Immature natural killer cell (primary cell): Measurements from ENCODE around the gene SCYGR8. TPM values are rescaled to one million over a fixed set of nuclear protein-coding genes. Genes with fewer than 3 reads are reported as not detected.
"Not testable (repeated sequence)": the region's sequence is repeated elsewhere in the genome, so short reads cannot be mapped to it uniquely, and the experiment has no call there.

Source experiments
- DNase-seq, 3 donors: peaks; one replicate each; pipeline ENCODE4 v3.0.0; 2022; ENCODE audit warnings: mixed read lengths in 1 of 3
- H3K27ac Mint-ChIP-seq, 6 donors: one replicate each; pipeline ENCODE4 v1.8.0; 2020; ENCODE audit warnings: mixed read lengths in 6 of 6, mild to moderate bottlenecking in 5 of 6, inconsistent platforms in 4 of 6, moderate library complexity in 3 of 6
- H3K27me3 Mint-ChIP-seq, 3 donors: one replicate each; pipeline ENCODE4 v1.8.0; 2020 to 2021; ENCODE audit warnings: low read depth in 3 of 3, mild to moderate bottlenecking in 3 of 3, mixed read lengths in 3 of 3, moderate library complexity in 3 of 3, inconsistent platforms in 1 of 3
- H3K36me3 Mint-ChIP-seq, 3 donors: one replicate each; pipeline ENCODE4 v1.8.0; 2020; ENCODE audit warnings: mixed read lengths in 3 of 3, inconsistent platforms in 2 of 3, mild to moderate bottlenecking in 2 of 3
- H3K4me1 Mint-ChIP-seq, 2 donors: one replicate each; pipeline ENCODE4 v1.8.0; 2020; ENCODE audit warnings: inconsistent platforms in 2 of 2, mild to moderate bottlenecking in 2 of 2, mixed read lengths in 2 of 2, moderate library complexity in 1 of 2
- H3K4me3 Mint-ChIP-seq, 5 donors: one replicate each; pipeline ENCODE4 v1.8.0; 2020; ENCODE audit warnings: mild to moderate bottlenecking in 5 of 5, mixed read lengths in 5 of 5, inconsistent platforms in 3 of 5, moderate library complexity in 3 of 5
- H3K9me3 Mint-ChIP-seq, 6 donors: one replicate each; pipeline ENCODE4 v1.8.0; 2020; ENCODE audit warnings: mild to moderate bottlenecking in 6 of 6, mixed read lengths in 6 of 6, inconsistent platforms in 4 of 6, moderate library complexity in 3 of 6
- polyA plus RNA-seq, 3 donors: library from polyadenylated mRNA; unstranded; fragments of 300-500 nt; fragmentation: Illumina TruSeq; gene quantifications; one replicate each; pipeline ENCODE4 v1.2.3, GENCODE V29; 2021

The SCYGR8 gene
- polyA plus RNA-seq, 3 donors from 2014 or later: not detected

GRCh38 chr2:227724394-227725039, 21.2 kb upstream of the SCYGR8 start, which contains the start of gene SCYGR6:
SCYGR6 (minus strand) TSS chr2:227724757; CDS start chr2:227724757, 0 bp downstream.
- no peak within 1 kb of the TSS for H3K27ac Mint-ChIP-seq
- peaks cover 0 to 8% (median 4%) of the 10 kb centered on the region in 3 donors for H3K27me3 Mint-ChIP-seq

GRCh38 chr2:227728035-227728434, 17.7 kb upstream of the SCYGR8 start, which contains the start of gene SCYGR7:
SCYGR7 (plus strand) TSS chr2:227728335; CDS start chr2:227728335, 0 bp downstream.
- no peak within 1 kb of the TSS for H3K4me3 Mint-ChIP-seq
- no peak within 1 kb of the TSS for H3K27ac Mint-ChIP-seq
- peaks cover 0 to 3% (median 0%) of the 10 kb centered on the region in 6 donors for H3K9me3 Mint-ChIP-seq
- DNase-seq: no peak
- H3K27me3 Mint-ChIP-seq: peaks cover 0 to 3% (median 2%) of the 10 kb centered on the region in 3 donors
- H3K36me3 Mint-ChIP-seq: no peaks in the 10 kb centered on the region
- no peaks in the 10 kb centered on the region for H3K4me1 Mint-ChIP-seq

More at GRCh38 chr2:227724394-227725039, 21.2 kb upstream of the SCYGR8 start, which contains the start of gene SCYGR6:
- H3K4me1 Mint-ChIP-seq: no peaks in the 10 kb centered on the region
- H3K4me3 Mint-ChIP-seq: no peak within 1 kb of the TSS
- DNase-seq: no peak
- H3K36me3 Mint-ChIP-seq: no peaks in the 10 kb centered on the region
- no peaks in the 10 kb centered on the region for H3K9me3 Mint-ChIP-seq

- Mint-ChIP-seq H3K27ac (no peak overlapping the region), H3K27me3 (peaks cover 2 to 9% (median 7%) of the 10 kb centered on the region in 3 donors), H3K4me3 (no peak overlapping the region), H3K36me3 (no peaks in the 10 kb centered on the region), H3K9me3 (peaks cover 0 to 4% (median 0%) of the 10 kb centered on the region in 6 donors), H3K4me1 (no peaks in the 10 kb centered on the region)
- no peak for DNase-seq
Observed at GRCh38 chr2:227739351-227739750, 6.3 kb upstream of the SCYGR8 start.

GRCh38 chr2:227740705-227741104, 5.0 kb upstream of the SCYGR8 start:
- not testable (repeated sequence) for H3K4me1 Mint-ChIP-seq, DNase-seq, H3K27ac Mint-ChIP-seq, H3K36me3 Mint-ChIP-seq, H3K9me3 Mint-ChIP-seq, H3K27me3 Mint-ChIP-seq, H3K4me3 Mint-ChIP-seq

GRCh38 chr2:227748079-227748478, 2.4 kb downstream of the SCYGR8 start:
- Mint-ChIP-seq H3K4me3 (no peak overlapping the region), H3K27ac (no peak overlapping the region), H3K4me1 (no peaks in the 10 kb centered on the region), H3K27me3 (peaks cover 2 to 10% (median 3%) of the 10 kb centered on the region in 3 donors), H3K9me3 (peaks cover 0 to 4% (median 0%) of the 10 kb centered on the region in 6 donors), H3K36me3 (no peaks in the 10 kb centered on the region)
- DNase-seq: no peak

DNA sequence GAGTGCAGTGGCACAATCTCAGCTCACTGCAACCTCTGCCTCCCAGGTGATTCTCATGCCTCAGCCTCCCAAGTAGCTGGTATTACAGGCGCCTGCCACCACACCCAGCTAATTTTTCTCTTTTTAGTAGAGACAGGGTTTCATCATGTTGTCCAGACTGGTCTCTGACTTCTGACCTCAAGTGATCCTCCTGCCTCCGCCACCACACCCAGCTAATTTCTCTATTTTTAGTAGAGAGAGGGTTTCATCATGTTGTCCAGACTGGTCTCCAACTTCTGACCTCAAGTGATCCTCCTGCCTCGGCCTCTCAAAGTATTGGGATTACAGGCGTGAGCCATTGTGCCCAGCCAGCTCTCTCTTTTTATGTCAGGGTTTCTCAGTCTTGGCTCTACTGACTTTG, 10.6 kb downstream of the SCYGR8 start:
- DNase-seq, H3K27ac Mint-ChIP-seq, H3K4me3 Mint-ChIP-seq, H3K27me3 Mint-ChIP-seq, H3K4me1 Mint-ChIP-seq, H3K36me3 Mint-ChIP-seq, H3K9me3 Mint-ChIP-seq: not testable (repeated sequence)

- peaks cover 0 to 6% (median 2%) of the 10 kb centered on the region in 3 donors for H3K27me3 Mint-ChIP-seq
- no peak overlapping the region for H3K4me3 Mint-ChIP-seq
- no peaks in the 10 kb centered on the region for H3K9me3 Mint-ChIP-seq
- H3K4me1 Mint-ChIP-seq: no peaks in the 10 kb centered on the region
- DNase-seq: no peak
- no peaks in the 10 kb centered on the region for H3K36me3 Mint-ChIP-seq
- H3K27ac Mint-ChIP-seq: no peak overlapping the region
Observed at GRCh38 chr2:227759411-227760118, 13.9 kb downstream of the SCYGR8 start.

GRCh38 chr2:227761740-227762476, 16.2 kb downstream of the SCYGR8 start:
- Mint-ChIP-seq H3K27me3 (peaks cover 0 to 2% (median 0%) of the 10 kb centered on the region in 3 donors), H3K36me3 (no peaks in the 10 kb centered on the region), H3K4me3 (no peak overlapping the region), H3K9me3 (no peaks in the 10 kb centered on the region), H3K4me1 (no peaks in the 10 kb centered on the region), H3K27ac (no peak overlapping the region)
- DNase-seq: no peak

GRCh38 chr2:227765788-227766372, 20.2 kb downstream of the SCYGR8 start:
- no peaks in the 10 kb centered on the region for H3K9me3 Mint-ChIP-seq
- peaks cover 0 to 2% (median under 1%) of the 10 kb centered on the region in 3 donors for H3K27me3 Mint-ChIP-seq
- H3K4me3 Mint-ChIP-seq: no peak overlapping the region
- H3K27ac Mint-ChIP-seq: no peak overlapping the region
- H3K36me3 Mint-ChIP-seq: no peaks in the 10 kb centered on the region
- no peaks in the 10 kb centered on the region for H3K4me1 Mint-ChIP-seq
- DNase-seq: peak in 1 of 3 donors; percentile 1

DNA sequence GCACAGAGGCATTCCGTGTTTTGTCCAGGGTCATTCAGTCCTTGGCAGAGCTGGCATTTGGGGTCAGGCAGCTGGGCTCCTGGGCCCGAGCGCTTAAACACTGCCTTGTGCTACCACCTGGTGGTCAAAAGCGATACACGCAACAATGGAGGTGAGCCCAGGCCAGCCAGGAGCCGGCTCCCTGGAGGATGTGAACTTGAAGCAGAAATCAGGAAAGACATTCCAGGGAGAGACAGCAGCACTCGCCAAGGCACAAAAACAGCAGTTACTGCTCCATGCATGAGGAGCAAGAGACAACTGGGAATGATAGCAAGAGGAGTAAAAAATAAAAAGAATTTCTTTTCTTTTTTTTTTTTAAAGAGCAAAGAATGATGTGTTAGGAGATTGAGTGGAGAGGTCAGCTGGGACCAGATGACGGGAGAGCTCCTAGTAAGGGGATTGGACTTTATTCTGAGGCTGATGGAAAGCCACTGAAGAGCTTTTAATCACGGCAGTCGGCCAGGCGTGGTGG, 20.7 kb downstream of the SCYGR8 start:
- no peak overlapping the region for H3K27ac Mint-ChIP-seq
- peaks cover 0 to 2% (median 2%) of the 10 kb centered on the region in 3 donors for H3K27me3 Mint-ChIP-seq
- no peaks in the 10 kb centered on the region for H3K4me1 Mint-ChIP-seq
- H3K9me3 Mint-ChIP-seq: no peaks in the 10 kb centered on the region
- no peaks in the 10 kb centered on the region for H3K36me3 Mint-ChIP-seq
- DNase-seq: peak in 2 of 3 donors; percentile 17 to 20
- no peak overlapping the region for H3K4me3 Mint-ChIP-seq

DNA sequence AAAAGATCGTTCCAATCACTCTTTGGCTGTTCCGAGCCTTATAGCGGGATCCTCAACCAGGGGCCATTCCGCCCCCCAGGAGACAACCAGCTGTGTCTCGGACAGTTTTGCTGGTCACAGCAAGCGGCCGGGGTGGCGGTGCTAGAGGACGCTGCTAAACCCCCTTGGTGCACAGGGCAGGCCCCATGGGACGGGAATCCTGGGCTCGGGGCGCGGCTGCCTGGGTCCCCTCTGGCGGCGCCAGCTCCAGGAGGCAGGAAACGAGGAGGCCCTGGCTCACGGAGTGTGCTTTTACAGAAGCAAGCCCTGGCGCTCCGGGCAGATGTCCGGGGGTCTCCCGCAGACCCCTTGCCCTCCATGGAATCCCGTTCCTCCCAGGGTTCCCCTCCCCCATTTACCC, 22.1 kb downstream of the SCYGR8 start:
- H3K27me3 Mint-ChIP-seq: peaks cover 0 to 2% (median 2%) of the 10 kb centered on the region in 3 donors
- H3K36me3 Mint-ChIP-seq: no peaks in the 10 kb centered on the region
- H3K9me3 Mint-ChIP-seq: no peaks in the 10 kb centered on the region
- no peaks in the 10 kb centered on the region for H3K4me1 Mint-ChIP-seq
- no peak for DNase-seq
- no peak overlapping the region for H3K27ac Mint-ChIP-seq
- no peak overlapping the region for H3K4me3 Mint-ChIP-seq

- Mint-ChIP-seq H3K9me3 (no peaks in the 10 kb centered on the region), H3K27me3 (peaks cover 0 to 4% (median 4%) of the 10 kb centered on the region in 3 donors), H3K27ac (no peak overlapping the region), H3K36me3 (no peaks in the 10 kb centered on the region), H3K4me1 (no peaks in the 10 kb centered on the region), H3K4me3 (no peak overlapping the region)
- no peak for DNase-seq
Observed at GRCh38 chr2:227772197-227772661, 26.5 kb downstream of the SCYGR8 start.

GRCh38 chr2:227772932-227773331, 27.2 kb downstream of the SCYGR8 start:
- Mint-ChIP-seq H3K9me3 (no peaks in the 10 kb centered on the region), H3K27ac (no peak overlapping the region), H3K36me3 (no peaks in the 10 kb centered on the region), H3K4me1 (no peaks in the 10 kb centered on the region), H3K27me3 (peaks cover 0 to 4% (median 2%) of the 10 kb centered on the region in 3 donors), H3K4me3 (no peak overlapping the region)
- no peak for DNase-seq
